HepG2 (cell line): ENCODE data around the gene BAG3. TPM values are rescaled to one million over a fixed set of nuclear protein-coding genes. Genes with fewer than 3 reads are reported as not detected.
A peak's percentile ranks its signal among the peaks of the same experiment; 100 is the strongest.

Source experiments
- ATAC-seq: fragments of 200-7000 bp; cut with Tn5 transposase; 3 replicates; pipeline ENCODE4 v1.9.1; 2020; ENCODE audit warnings: mild to moderate bottlenecking, moderate library complexity
- BruUV-seq: library from RNA; stranded (reverse); fragments of 400-500 nt; replicated peaks from 2 replicates; lab custom pipeline; 2021; lab: Mats Ljungman, UMichigan
- CTCF ChIA-PET: fragments of 300-600 bp; formaldehyde crosslinking; extraction: SDS; loops from one replicate; lab custom pipeline; 2021; ENCODE audit warnings: low total read pairs, inconsistent platforms, low intra/inter-chr PET ratio; lab: Yijun Ruan, JAX
- POLR2A ChIA-PET: fragments of 350-600 bp; sonication (Branson Sonifier 250); formaldehyde crosslinking; loops from one replicate; lab custom pipeline; 2020; ENCODE audit warnings: antibody characterized with exemption, inconsistent platforms; lab: Yijun Ruan, JAX
- DNase-seq: peaks from one replicate; pipeline ENCODE4 v3.0.0-alpha.2; 2015; ENCODE audit warnings: low spot score
- FAIRE-seq: peaks from 3 replicates; lab custom pipeline; 2011; peaks lifted over from hg19 to GRCh38; lab: Jason Lieb, UNC
- H2AFZ ChIP-seq: one replicate; pipeline ENCODE4 v1.6.1; 2011; ENCODE audit warnings: low read length, inconsistent platforms
- H3K27ac ChIP-seq: fragments of 300-600 bp; 3 replicates; pipeline ENCODE4 v1.8.0; 2011; ENCODE audit warnings: mixed run types, mild to moderate bottlenecking, mixed read lengths, low read length, inconsistent platforms; ENCODE audit not compliant: insufficient read depth; ENCODE audit errors: extremely low read length
- H3K27me3 ChIP-seq, 2 experiments: fragments of 200-600 bp in 1 of 2; 2 replicates in 1 of 2; 3 replicates in 1 of 2; pipeline versions ENCODE4 v1.6.0 to v1.8.0; 2011; ENCODE audit warnings: low read length in 2 of 2, mild to moderate bottlenecking in 2 of 2, moderate library complexity in 2 of 2, inconsistent platforms in 1 of 2; ENCODE audit not compliant: insufficient read depth in 2 of 2, control insufficient read depth in 1 of 2
- H3K36me3 ChIP-seq, 2 experiments: fragments of 200-600 bp in 1 of 2; replicated peaks in 1 of 2; 2 replicates in 1 of 2; 3 replicates in 1 of 2; pipeline versions ENCODE4 v1.5.1 to v1.8.0; 2011; ENCODE audit warnings: low read length in 2 of 2, inconsistent platforms in 1 of 2; ENCODE audit not compliant: insufficient read depth in 2 of 2, control insufficient read depth in 1 of 2
- H3K4me1 ChIP-seq: 2 replicates; pipeline ENCODE4 v1.5.1; 2012; ENCODE audit warnings: low read length, inconsistent platforms; ENCODE audit not compliant: insufficient read depth
- H3K4me2 ChIP-seq: 2 replicates; pipeline ENCODE4 v1.6.0; 2011; ENCODE audit warnings: low read depth, low read length, inconsistent platforms
- H3K4me3 ChIP-seq, 3 experiments: fragments of 200-600 bp in 1 of 3; sonication (generic), shearing (Covaris generic) in 1 of 3; replicated peaks in 1 of 3; 2 replicates each; pipeline ENCODE4 v1.5.1; 2011 to 2016; ENCODE audit warnings: low read length in 3 of 3, inconsistent platforms in 2 of 3, low read depth in 2 of 3, mild to moderate bottlenecking in 2 of 3, control low read depth in 1 of 3, mixed read lengths in 1 of 3; ENCODE audit not compliant: insufficient read depth in 1 of 3
- H3K79me2 ChIP-seq: one replicate; pipeline ENCODE4 v1.6.1; 2011; ENCODE audit warnings: low read length, inconsistent platforms; ENCODE audit not compliant: insufficient read depth
- H3K9ac ChIP-seq: 2 replicates; pipeline ENCODE4 v1.6.0; 2011; ENCODE audit warnings: mild to moderate bottlenecking, low read depth, low read length, inconsistent platforms; ENCODE audit not compliant: insufficient read depth
- H3K9me3 ChIP-seq: 2 replicates; pipeline ENCODE4 v1.5.1; 2012; ENCODE audit warnings: mild to moderate bottlenecking, low read length
- H4K20me1 ChIP-seq: 2 replicates; pipeline ENCODE4 v1.6.0; 2011; ENCODE audit warnings: inconsistent platforms, mild to moderate bottlenecking, low read length, moderate library complexity; ENCODE audit not compliant: insufficient read depth
- CHD2 ChIP-seq: IDR thresholded peaks from 2 replicates; pipeline ENCODE4 v1.6.1; 2011; ENCODE audit warnings: low read depth, low read length, improper control_type of control experiment
- RARG ChIP-seq: sonication (generic); formaldehyde crosslinking; IDR thresholded peaks from 2 replicates; pipeline ENCODE4 v1.4.0; 2020; ENCODE audit warnings: low read depth, mild to moderate bottlenecking, missing genetic modification reagents
- ZNF121 ChIP-seq: sonication (generic); formaldehyde crosslinking; IDR thresholded peaks from 2 replicates; pipeline ENCODE4 v1.5.0; 2020; ENCODE audit warnings: mild to moderate bottlenecking, missing genetic modification reagents
- ZNF652 ChIP-seq: IDR thresholded peaks from 2 replicates; pipeline ENCODE4 v1.6.1; 2016; ENCODE audit warnings: low read depth, borderline replicate concordance
- WGBS: methylation state at CpG from one replicate; pipeline ENCODE4 v1.1.6; 2017; ENCODE audit warnings: low lambda C conversion rate; 5-methylcytosine and 5-hydroxymethylcytosine counted together
- in situ Hi-C: cut with HindIII; loops from 2 replicates; pipeline ENCODE4 v1.10.0; 2017; ENCODE audit warnings: low pct_unique_long_range_greater_than_20kb; ENCODE audit not compliant: extremely low pct_ligation_motif_present
- intact Hi-C: fragments of 100-400 bp; cut with micrococcal nuclease; formaldehyde crosslinking; loops from one replicate; pipeline ENCODE4 v1.10.0; 2022; ENCODE audit not compliant: unreplicated experiment
- polyA plus RNA-seq, 8 experiments: library from polyadenylated mRNA; depleted of rRNA in 3 of 8; stranded (reverse) in 7 of 8; unstranded in 1 of 8; fragments of >200 nt; fragmentation: Illumina TruSeq in 4 of 8; extraction: Trizol in 4 of 8; gene quantifications; 2 replicates each; pipeline versions ENCODE4 v1.2.1 to v1.2.3, GENCODE V29; 2011 to 2016; ENCODE audit warnings: low read depth in 4 of 8, missing spikeins in 1 of 8, mixed read lengths in 1 of 8; ENCODE audit not compliant: insufficient read depth in 1 of 8
- total RNA-seq, 5 experiments: library from RNA; depleted of rRNA; stranded (reverse); fragments of >200 nt; fragmentation: Illumina TruSeq; extraction: Trizol; gene quantifications; 2 replicates each; pipeline ENCODE4 v1.2.3, GENCODE V29; 2016; ENCODE audit warnings: low read depth in 1 of 5
- TF ChIP-seq, protein P1 (sequence below): sonication (generic); formaldehyde crosslinking; IDR thresholded peaks from 2 replicates; pipeline ENCODE4 v1.5.0; 2020; ENCODE audit warnings: mild to moderate bottlenecking, missing genetic modification reagents
- TF ChIP-seq, protein P2 (sequence below), 2 experiments: sonication (generic) in 1 of 2; formaldehyde crosslinking in 1 of 2; IDR thresholded peaks; 2 replicates each; pipeline versions ENCODE4 v1.4.0 to v1.6.1; 2018 to 2020; ENCODE audit warnings: missing genetic modification reagents in 2 of 2, borderline replicate concordance in 1 of 2, low read depth in 1 of 2, mild to moderate bottlenecking in 1 of 2, missing biosample characterization in 1 of 2

Gene BAG3
- total and polyA plus RNA-seq, 2 of the 13 experiments (the other 11 are each of a cell fraction or from before 2014, with no cell fraction given): 2.9 to 6.7 TPM

DNA sequence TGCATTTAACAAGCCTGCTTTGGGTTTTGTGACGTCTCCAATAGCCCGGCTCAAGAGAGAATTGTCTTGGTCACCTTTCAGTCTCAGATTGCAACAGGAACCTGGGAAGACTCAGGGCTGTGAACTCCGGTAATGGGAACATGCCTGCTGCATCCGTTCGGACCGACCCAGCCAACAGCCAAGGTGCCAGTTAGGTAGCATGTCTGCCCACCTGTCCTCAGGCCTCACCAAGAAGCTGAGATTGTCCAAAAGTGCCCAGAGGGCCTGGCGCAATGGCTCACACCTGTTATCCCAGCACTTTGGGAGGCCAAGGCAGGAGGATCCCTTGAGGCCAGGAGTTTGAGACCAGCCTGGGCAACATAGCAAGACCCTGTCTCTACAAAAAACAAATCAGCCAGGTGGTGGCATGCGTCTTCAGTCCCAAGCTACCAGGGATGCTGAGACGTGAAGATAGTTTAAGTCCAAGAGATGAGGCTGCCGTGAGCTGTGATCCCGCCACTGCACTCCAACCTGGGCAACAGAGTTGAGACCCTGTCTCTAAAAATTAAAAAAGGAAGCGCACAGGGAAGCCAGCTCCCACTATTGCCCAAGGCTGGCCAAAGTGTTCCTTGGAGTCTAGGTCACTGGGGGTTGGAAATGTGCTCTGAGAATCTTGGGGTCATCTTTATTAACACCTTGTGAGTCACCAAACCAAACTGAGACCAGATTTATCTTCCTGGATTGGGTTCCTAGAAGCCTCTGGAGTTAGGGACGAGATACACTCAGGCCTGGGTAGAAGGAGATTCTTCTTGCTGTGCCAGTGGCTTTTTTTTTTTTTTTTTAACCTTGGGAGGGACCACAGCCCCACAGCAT lies 26.9 kb downstream of the BAG3 start:
- Histone ChIP-seq H3K9me3 (no peaks in the 10 kb centered on the region), H3K79me2 (no peaks in the 10 kb centered on the region), H3K4me3 (no peak overlapping the region), H3K36me3 (peaks cover 8 to 40% of the 10 kb centered on the region in 2 experiments), H3K4me2 (no peak overlapping the region), H4K20me1 (no peaks in the 10 kb centered on the region), H3K4me1 (no peaks in the 10 kb centered on the region), H3K9ac (no peak overlapping the region), H3K27ac (no peak overlapping the region), H2AFZ (no peak overlapping the region), H3K27me3 (no peaks in the 10 kb centered on the region)
- FAIRE-seq (no peak), DNase-seq (no peak), ATAC-seq (no peak)
- intact Hi-C loops (no loop called here), in situ Hi-C loops (loop anchor here (25.0 kb wide), 1 partner anchor 659 kb away; no protein-coding TSS in a partner anchor)
- no TSS peak for BruUV-seq
- TF ChIP-seq ZNF121 (CRISPR knock-in tag): peak; percentile 95
- no peak for TF ChIP-seq CHD2
- no peak for TF ChIP-seq RARG (CRISPR knock-in tag)
- TF ChIP-seq, protein P1, sequence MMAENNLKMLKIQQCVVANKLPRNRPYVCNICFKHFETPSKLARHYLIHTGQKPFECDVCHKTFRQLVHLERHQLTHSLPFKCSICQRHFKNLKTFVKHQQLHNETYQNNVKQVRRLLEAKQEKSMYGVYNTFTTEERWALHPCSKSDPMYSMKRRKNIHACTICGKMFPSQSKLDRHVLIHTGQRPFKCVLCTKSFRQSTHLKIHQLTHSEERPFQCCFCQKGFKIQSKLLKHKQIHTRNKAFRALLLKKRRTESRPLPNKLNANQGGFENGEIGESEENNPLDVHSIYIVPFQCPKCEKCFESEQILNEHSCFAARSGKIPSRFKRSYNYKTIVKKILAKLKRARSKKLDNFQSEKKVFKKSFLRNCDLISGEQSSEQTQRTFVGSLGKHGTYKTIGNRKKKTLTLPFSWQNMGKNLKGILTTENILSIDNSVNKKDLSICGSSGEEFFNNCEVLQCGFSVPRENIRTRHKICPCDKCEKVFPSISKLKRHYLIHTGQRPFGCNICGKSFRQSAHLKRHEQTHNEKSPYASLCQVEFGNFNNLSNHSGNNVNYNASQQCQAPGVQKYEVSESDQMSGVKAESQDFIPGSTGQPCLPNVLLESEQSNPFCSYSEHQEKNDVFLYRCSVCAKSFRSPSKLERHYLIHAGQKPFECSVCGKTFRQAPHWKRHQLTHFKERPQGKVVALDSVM (CRISPR knock-in tag): peak; percentile 66
- TF ChIP-seq ZNF652 (CRISPR knock-in tag): no peak
- TF ChIP-seq, protein P2, sequence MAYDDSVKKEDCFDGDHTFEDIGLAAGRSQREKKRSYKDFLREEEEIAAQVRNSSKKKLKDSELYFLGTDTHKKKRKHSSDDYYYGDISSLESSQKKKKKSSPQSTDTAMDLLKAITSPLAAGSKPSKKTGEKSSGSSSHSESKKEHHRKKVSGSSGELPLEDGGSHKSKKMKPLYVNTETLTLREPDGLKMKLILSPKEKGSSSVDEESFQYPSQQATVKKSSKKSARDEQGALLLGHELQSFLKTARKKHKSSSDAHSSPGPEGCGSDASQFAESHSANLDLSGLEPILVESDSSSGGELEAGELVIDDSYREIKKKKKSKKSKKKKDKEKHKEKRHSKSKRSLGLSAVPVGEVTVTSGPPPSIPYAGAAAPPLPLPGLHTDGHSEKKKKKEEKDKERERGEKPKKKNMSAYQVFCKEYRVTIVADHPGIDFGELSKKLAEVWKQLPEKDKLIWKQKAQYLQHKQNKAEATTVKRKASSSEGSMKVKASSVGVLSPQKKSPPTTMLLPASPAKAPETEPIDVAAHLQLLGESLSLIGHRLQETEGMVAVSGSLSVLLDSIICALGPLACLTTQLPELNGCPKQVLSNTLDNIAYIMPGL (CRISPR knock-in tag; IDR thresholded peaks at IDR 0.05; ENCODE audit: borderline replicate concordance in 1 of 2, low read depth in 1 of 2): no peak
- POLR2A ChIA-PET: no interaction called here
- 98% methylated on average over 9 of the region's 13 CpGs for WGBS
- CTCF ChIA-PET: no interaction called here
